SK-N-MC (cell line): ENCODE measurements around the gene NCOA1.

ENCODE experiments used
- EZH2 ChIP-seq: fragments of 200-600 bp; sonication (generic); IDR thresholded peaks from one replicate; pipeline ENCODE4 v1.6.1; 2017; ENCODE audit warnings: antibody characterized with exemption
- FOXP2 ChIP-seq: optimal IDR thresholded peaks from 2 replicates; pipeline ENCODE3; 2011; ENCODE audit warnings: mild to moderate bottlenecking, moderate library complexity; ENCODE audit not compliant: insufficient read depth; ENCODE audit errors: extremely low read length, control extremely low read depth
- POLR2AphosphoS5 ChIP-seq: IDR thresholded peaks from 2 replicates; pipeline ENCODE4 v1.6.1; 2012; ENCODE audit warnings: mild to moderate bottlenecking, low read depth, low read length, borderline replicate concordance

DNA sequence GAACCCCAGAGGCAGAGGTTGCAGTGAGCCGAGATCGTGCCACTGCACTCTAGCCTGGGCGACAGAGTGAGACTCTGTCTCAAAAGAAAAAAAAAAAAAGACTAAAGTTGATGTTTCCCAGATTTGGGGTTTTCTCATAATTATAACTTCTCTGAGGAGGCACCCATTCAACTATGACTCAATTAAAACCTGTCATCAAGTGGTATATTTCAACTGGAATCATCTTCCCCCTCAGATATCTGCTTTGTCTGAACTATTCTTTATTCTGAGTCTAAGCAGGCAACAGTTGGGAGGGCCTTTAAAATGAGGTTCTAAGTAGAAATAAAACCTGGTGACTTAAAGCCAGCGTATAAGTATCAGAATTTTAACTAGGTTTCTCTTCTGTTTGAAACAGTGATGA, 213.6 kb downstream of the NCOA1 start:
- TF ChIP-seq EZH2 (no peak), POLR2AphosphoS5 (no peak), FOXP2 (no peak)
